SU-DHL-6 (cell line): ENCODE data around the gene CBFB.

Experiments
- H2AFZ ChIP-seq: fragments of 200-600 bp; sonication (generic); 2 replicates; pipeline ENCODE4 v1.6.1; 2014; ENCODE audit warnings: low read depth, mild to moderate bottlenecking, moderate library complexity, mixed read lengths, antibody characterized with exemption, low read length; ENCODE audit not compliant: severe bottlenecking
- H3F3A ChIP-seq: fragments of 200-600 bp; shearing (Covaris generic); 2 replicates; pipeline ENCODE4 v1.6.0; 2016; ENCODE audit warnings: antibody characterized with exemption, mild to moderate bottlenecking; ENCODE audit not compliant: insufficient read depth
- H3K27ac ChIP-seq: fragments of 200-600 bp; sonication (generic); 2 replicates; pipeline ENCODE4 v1.5.1; 2016; ENCODE audit warnings: low read depth, mild to moderate bottlenecking, low read length, moderate library complexity, mixed read lengths
- H3K27me3 ChIP-seq: fragments of 200-600 bp; sonication (generic), shearing (Covaris generic); 2 replicates; pipeline ENCODE4 v1.6.0; 2014; ENCODE audit warnings: mild to moderate bottlenecking, low read length
- H3K36me3 ChIP-seq: fragments of 200-600 bp; sonication (generic); 2 replicates; pipeline ENCODE4 v1.6.1; 2014; ENCODE audit warnings: mild to moderate bottlenecking, low read length, mixed read lengths
- H3K4me2 ChIP-seq: fragments of 300-600, 200-600 bp; shearing (Covaris generic), sonication (generic); 2 replicates; pipeline ENCODE4 v1.6.0; 2014; ENCODE audit warnings: low read length, low read depth, mild to moderate bottlenecking; ENCODE audit not compliant: poor library complexity, severe bottlenecking
- H3K4me3 ChIP-seq: fragments of 200-600 bp; sonication (generic); 2 replicates; pipeline ENCODE4 v1.5.1; 2014; ENCODE audit warnings: antibody characterized with exemption, low read length, mild to moderate bottlenecking, mixed read lengths; ENCODE audit not compliant: insufficient read depth, poor library complexity, severe bottlenecking
- H3K79me2 ChIP-seq: fragments of 200-600 bp; sonication (generic); 2 replicates; pipeline ENCODE4 v1.6.1; 2014; ENCODE audit warnings: mild to moderate bottlenecking, low read length, moderate library complexity; ENCODE audit not compliant: insufficient read depth
- H3K9ac ChIP-seq: fragments of 200-600 bp; sonication (generic); 2 replicates; pipeline ENCODE4 v1.7.0; 2014; ENCODE audit warnings: mild to moderate bottlenecking, low read length
- H3K9me2 ChIP-seq: fragments of 200-600 bp; sonication (generic); replicated peaks from 2 replicates; pipeline ENCODE4 v1.6.1; 2014; ENCODE audit warnings: low read length; ENCODE audit not compliant: insufficient read depth
- H3K9me3 ChIP-seq: fragments of 200-600 bp; sonication (generic); 2 replicates; pipeline ENCODE4 v1.6.1; 2014; ENCODE audit warnings: low read length, mixed read lengths; ENCODE audit not compliant: insufficient read depth
- H4K20me1 ChIP-seq: fragments of 200-600 bp; sonication (generic); 2 replicates; pipeline ENCODE4 v1.6.1; 2014; ENCODE audit warnings: low read depth, mild to moderate bottlenecking, antibody characterized with exemption, low read length, moderate library complexity, mixed read lengths
- EZH2phosphoT487 ChIP-seq: fragments of 200-600 bp; sonication (generic), shearing (Covaris generic); conservative IDR thresholded peaks from 2 replicates; pipeline ENCODE4 v1.6.1; 2018; ENCODE audit warnings: mild to moderate bottlenecking, antibody characterized with exemption, low read length, moderate library complexity, mixed read lengths
- TF ChIP-seq, protein P1 (sequence below): fragments of 200-600 bp; sonication (generic); IDR thresholded peaks from one replicate; pipeline ENCODE4 v1.5.1; 2017; ENCODE audit warnings: antibody characterized with exemption, mild to moderate bottlenecking, low read length, moderate library complexity; ENCODE audit not compliant: insufficient read depth, poor library complexity, severe bottlenecking

CBFB gene

GRCh38 chr16:67137605-67138004, 108.7 kb downstream of the CBFB start:
- Histone ChIP-seq H3K27ac (no peak overlapping the region), H3K27me3 (no peaks in the 10 kb centered on the region), H2AFZ (no peak overlapping the region), H3K79me2 (no peaks in the 10 kb centered on the region), H3K9ac (no peak overlapping the region), H3K36me3 (peaks cover 4% of the 10 kb centered on the region; the same call in 1 of the 2 replicates), H3K4me3 (no peak overlapping the region), H3K4me2 (no peak overlapping the region), H3F3A (no peaks in the 10 kb centered on the region), H3K9me2 (no peaks in the 10 kb centered on the region), H4K20me1 (no peaks in the 10 kb centered on the region), H3K9me3 (no peaks in the 10 kb centered on the region)
- TF ChIP-seq, protein P1, sequence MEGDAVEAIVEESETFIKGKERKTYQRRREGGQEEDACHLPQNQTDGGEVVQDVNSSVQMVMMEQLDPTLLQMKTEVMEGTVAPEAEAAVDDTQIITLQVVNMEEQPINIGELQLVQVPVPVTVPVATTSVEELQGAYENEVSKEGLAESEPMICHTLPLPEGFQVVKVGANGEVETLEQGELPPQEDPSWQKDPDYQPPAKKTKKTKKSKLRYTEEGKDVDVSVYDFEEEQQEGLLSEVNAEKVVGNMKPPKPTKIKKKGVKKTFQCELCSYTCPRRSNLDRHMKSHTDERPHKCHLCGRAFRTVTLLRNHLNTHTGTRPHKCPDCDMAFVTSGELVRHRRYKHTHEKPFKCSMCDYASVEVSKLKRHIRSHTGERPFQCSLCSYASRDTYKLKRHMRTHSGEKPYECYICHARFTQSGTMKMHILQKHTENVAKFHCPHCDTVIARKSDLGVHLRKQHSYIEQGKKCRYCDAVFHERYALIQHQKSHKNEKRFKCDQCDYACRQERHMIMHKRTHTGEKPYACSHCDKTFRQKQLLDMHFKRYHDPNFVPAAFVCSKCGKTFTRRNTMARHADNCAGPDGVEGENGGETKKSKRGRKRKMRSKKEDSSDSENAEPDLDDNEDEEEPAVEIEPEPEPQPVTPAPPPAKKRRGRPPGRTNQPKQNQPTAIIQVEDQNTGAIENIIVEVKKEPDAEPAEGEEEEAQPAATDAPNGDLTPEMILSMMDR = no peak
- no peak for TF ChIP-seq EZH2phosphoT487

DNA sequence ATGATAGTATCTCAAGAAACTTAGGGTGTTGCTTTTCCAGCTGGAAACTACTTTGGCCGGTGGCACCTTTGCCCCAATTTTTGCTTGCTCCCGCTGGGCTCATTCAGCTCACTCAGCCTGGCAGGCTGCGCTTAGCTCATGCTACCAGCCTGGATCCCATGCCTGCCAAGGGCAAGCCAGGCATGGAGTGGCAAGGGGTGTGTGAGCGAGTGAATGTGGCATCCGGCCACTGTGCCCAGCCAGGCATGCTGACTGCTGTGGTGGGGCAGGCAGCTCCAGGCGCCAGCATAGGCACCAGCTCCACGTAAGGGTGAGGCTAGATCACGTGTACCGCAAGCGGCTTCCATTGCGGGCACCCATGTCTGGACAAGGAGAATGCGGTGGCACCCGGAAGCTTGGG, 112.4 kb downstream of the CBFB start:
- Histone ChIP-seq H3K27ac (no peak overlapping the region), H3K27me3 (no peaks in the 10 kb centered on the region), H3F3A (no peaks in the 10 kb centered on the region), H2AFZ (no peak overlapping the region), H3K4me3 (no peak overlapping the region), H3K9me2 (no peaks in the 10 kb centered on the region), H3K79me2 (no peaks in the 10 kb centered on the region), H3K9me3 (no peaks in the 10 kb centered on the region), H3K4me2 (no peak overlapping the region), H4K20me1 (no peaks in the 10 kb centered on the region), H3K9ac (no peak overlapping the region), H3K36me3 (peaks cover 2% of the 10 kb centered on the region; the same call in 1 of the 2 replicates)
- TF ChIP-seq EZH2phosphoT487 = no peak
- TF ChIP-seq, protein P1 = no peak

- Histone ChIP-seq H3K27ac (no peak overlapping the region), H3K36me3 (peaks cover 2% of the 10 kb centered on the region; the same call in 1 of the 2 replicates), H2AFZ (no peak overlapping the region), H3K79me2 (no peaks in the 10 kb centered on the region), H3F3A (no peaks in the 10 kb centered on the region), H3K9me2 (no peaks in the 10 kb centered on the region), H3K9ac (no peak overlapping the region), H4K20me1 (no peaks in the 10 kb centered on the region), H3K9me3 (no peaks in the 10 kb centered on the region), H3K4me3 (no peak overlapping the region), H3K27me3 (no peaks in the 10 kb centered on the region), H3K4me2 (no peak overlapping the region)
- no peak for TF ChIP-seq EZH2phosphoT487
- TF ChIP-seq, protein P1 = no peak
Observed at GRCh38 chr16:67142342-67142741, 113.4 kb downstream of the CBFB start.

- Histone ChIP-seq H3K79me2 (no peaks in the 10 kb centered on the region), H3K4me3 (no peak overlapping the region), H4K20me1 (no peaks in the 10 kb centered on the region), H3K36me3 (peaks cover 2% of the 10 kb centered on the region; the same call in 1 of the 2 replicates), H3K9me3 (no peaks in the 10 kb centered on the region), H3K9me2 (no peaks in the 10 kb centered on the region), H3K9ac (no peak overlapping the region), H2AFZ (no peak overlapping the region), H3K27me3 (no peaks in the 10 kb centered on the region), H3K4me2 (no peak overlapping the region), H3F3A (no peaks in the 10 kb centered on the region), H3K27ac (no peak overlapping the region)
- TF ChIP-seq, protein P1 = no peak
- TF ChIP-seq EZH2phosphoT487 = no peak
Observed at GRCh38 chr16:67144943-67145342, 116.0 kb downstream of the CBFB start.
